T47D (cell line): Measurements from ENCODE around the gene TUSC2.
A peak's percentile ranks its signal among the peaks of the same experiment; 100 is the strongest.

ENCODE experiments used
- DNase-seq, 2 experiments: peaks; one replicate each; pipeline versions ENCODE4 v3.0.0 to v3.0.0-alpha.2; 2011 to 2012; ENCODE audit warnings: low read depth in 1 of 2, low spot score in 1 of 2
- JUND ChIP-seq: IDR thresholded peaks from 2 replicates; pipeline ENCODE4 v1.6.1; 2012; ENCODE audit warnings: low read depth
- in situ Hi-C: cut with HindIII; loops from 2 replicates; pipeline ENCODE4 v1.10.0; 2016; ENCODE audit warnings: low sequenced_read_pairs, low pct_unique_long_range_greater_than_20kb

Gene TUSC2

DNA sequence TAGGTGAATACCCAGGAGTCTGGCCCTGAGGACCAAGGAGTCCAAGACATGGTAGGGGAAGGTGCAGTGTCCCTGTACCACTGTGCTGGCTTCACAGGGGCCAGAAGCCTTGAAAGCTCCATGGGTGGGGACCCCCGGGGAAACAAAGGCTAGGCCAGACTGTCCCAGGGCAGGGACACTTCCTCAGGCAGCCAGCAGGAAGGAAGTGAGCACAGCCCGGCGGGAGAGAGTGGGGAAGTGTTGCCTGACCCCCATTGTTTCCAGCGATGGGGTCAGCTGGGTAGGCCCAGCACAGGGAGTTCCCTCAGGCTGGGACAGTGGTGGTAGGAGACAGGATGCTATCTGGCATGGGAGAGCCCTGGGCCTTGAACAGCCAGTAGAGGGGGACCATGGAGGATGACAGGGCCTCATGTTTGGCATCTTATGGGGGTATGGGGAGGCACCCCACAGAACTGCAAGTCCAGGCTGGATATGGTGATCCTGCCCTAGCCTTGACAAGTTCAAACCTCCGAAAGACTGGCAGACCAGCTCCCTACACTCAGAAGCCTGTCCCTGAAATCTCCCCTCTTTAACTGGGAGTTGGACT lies 4.3 kb downstream of the TUSC2 start:
- no peak for TF ChIP-seq JUND
- DNase-seq = no peak
- in situ Hi-C loops = no loop called here

DNA sequence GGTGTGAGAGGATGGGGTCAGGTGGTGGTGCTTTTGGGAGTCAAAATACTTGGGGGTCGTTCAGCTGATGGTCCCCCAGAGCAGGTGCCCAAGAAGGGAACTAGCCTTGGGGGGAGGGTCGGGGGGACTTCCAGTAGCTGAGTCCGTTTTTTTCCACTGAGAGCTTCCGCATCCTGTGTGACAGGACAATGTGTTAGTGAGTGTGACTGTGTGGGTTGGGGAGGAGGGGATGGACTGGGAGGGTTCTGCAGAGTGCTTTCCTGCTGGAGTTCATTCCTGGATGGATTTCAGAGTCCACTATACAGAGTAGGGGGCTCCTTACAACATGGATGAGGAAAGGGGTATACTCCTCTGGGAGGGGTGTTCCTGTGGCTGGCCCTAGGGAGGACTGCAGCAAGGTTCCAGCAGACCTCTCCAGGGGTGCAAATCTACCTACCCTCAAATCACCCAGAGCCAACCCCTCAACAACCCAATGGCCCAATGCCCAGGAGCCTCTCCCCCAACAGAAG lies 4.9 kb downstream of the TUSC2 start:
- no peak for TF ChIP-seq JUND
- in situ Hi-C loops = no loop called here
- no peak for DNase-seq

DNA sequence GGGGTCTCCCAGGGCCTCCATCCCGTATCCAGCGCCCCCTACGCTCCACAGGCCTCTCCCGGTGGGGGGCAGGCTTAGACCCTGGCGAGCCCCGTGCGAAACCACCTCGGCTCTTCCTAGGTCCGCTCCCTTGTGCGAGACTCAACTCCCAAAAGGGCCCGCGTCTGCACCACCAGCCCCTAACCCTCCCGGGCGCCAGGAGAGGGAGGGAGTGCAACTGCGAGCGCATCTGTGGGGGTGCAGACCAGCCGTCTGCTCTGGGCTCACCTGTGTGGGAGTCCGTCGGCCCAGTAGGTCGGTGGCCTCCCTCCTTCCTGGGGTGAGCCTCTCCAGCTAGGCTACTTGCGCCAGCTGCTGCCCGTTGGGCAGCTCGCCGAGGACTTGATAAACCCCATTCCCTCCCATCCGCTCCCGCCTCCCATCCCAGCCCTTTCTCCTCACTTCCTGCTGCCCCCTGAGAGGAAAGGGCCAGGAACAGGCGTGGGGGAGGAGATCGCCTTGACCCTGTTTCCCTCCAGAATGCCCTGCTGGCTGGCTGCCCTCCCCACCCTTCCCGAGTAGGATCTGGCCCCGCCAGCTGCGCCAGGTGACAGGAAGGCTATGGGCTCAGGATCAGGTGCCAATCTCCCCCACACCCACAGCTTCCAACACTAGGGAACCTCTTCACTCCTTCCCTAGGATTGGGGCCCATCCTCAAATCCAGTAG lies 5.5 kb downstream of the TUSC2 start, which contains the start of gene HYAL2:
Gene HYAL2 (minus strand): TSS at position 360 of the 706 bp plus-strand sequence. CDS start 2,256 bp downstream, outside the sequence.
- no peak for TF ChIP-seq JUND
- in situ Hi-C loops = no loop called here
- DNase-seq = no peak

DNA sequence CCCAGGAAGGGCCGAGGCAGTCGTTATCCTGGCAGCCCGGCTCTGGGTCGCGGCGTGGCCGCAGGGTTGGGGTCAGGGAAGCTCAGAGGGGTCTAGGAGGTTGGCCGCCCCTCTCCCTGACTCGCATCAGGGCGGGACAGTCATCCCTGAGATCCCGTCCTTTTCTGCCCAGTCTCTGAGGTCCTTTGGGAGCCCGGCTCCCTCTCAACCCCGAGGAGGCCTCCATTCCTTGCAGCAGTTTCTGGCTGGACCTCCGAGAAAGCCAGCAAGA lies 6.0 kb downstream of the TUSC2 start:
- TF ChIP-seq JUND = no peak
- in situ Hi-C loops = no loop called here
- DNase-seq = no peak

DNA sequence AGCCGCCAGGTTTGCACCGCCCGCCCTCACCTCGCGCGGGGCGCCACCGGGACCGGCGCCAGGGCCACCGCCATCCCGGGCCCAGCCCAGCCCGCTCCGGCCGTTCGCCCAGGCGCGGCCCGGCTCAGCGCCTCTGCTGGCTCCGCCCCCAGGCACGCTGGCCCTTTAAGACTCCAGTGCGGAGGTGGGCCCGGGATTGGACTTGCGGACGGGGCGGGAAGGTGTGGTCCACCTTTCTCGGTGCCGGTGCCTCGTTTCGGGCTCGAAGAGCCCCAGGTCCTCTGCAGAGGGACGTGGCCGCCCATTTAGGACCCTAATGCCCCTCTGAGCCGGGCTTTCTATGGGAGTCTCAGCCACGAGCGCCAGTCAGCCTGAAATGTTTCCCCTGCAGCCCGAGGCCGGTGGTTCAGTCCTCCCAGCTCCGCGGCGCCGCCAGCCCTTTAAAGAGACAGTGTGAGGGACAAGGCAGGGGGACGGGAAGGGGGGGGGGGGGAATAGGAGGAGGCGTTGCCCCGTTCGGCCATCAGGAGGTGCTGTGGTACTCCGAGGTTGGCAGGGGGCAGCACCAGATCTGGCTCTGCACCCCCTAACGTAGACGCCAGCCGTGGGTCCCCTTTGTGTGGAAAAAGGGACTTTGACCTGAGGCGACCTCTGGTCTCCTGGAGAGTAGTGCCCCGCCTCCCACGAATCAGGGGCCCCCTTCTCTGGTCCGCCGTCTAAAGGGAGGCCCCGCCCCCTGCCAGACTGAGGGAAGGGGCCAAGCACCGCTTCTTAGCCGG lies 6.5 kb downstream of the TUSC2 start:
- in situ Hi-C loops = no loop called here
- DNase-seq = peak; percentile 80 to 91

DNA sequence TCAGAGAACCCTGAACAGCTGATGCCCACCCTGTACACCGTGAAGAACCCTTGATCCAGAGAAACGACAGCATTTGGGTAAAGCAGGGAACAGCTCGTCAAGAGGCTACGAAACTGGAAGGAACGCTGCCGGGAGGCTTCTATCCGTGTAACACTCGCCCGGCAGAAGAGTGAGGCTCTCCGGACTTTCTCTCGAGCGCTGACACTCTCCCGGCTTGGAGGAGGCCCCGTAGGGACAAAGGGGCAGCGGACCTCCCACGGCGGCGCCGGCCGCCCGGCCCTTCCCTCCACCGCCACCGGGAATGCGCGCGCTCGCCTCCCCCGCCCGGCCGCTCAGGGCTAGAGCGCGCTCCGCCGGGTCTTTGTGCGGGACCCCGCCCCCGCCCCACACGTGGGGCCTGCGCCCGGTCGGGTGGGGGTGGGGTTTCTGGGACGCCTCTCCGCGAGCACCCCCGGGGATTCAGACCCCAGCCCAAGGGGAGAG lies 7.1 kb downstream of the TUSC2 start:
- TF ChIP-seq JUND = no peak
- in situ Hi-C loops = no loop called here
- DNase-seq = peak in 1 of 2 experiments; percentile 76

More for the DNA sequence above, 6.5 kb downstream of the TUSC2 start:
- no peak for TF ChIP-seq JUND

DNA sequence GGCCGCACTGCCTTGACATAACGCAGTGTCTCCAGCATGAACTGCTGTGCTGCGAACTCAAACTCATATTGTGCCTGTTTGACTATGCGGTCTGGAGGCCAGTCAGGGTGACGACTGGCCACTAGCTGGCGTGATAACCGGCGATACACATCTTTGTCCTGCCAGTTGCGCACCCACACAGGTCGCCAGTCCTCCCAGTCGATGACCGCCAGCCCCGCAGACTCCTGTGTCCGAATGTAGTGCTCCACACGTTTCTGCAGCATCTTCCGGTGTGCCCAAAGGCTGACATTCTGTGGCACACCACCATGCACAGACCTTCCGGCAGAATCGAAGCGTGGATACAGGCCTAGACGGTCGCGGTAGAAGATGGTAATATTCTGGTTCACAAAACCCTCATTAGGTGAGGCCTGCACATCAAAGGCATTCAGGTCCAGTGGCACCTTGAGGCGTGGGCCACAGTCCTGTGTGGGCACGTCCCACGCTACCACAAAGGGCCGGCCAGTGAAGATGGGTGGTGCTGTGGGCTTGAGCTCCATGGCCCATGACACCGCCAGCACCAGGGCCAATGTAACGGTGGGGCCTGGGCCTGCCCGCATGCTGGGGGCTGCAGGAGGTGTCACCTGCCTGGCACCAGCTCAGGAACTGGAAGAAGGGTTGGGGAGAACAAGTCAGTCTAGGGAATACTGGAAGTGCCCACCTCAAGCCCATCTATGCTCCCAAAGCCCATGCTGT lies 8.0 kb downstream of the TUSC2 start:
- TF ChIP-seq JUND = no peak
- DNase-seq = no peak
- in situ Hi-C loops = no loop called here

DNA sequence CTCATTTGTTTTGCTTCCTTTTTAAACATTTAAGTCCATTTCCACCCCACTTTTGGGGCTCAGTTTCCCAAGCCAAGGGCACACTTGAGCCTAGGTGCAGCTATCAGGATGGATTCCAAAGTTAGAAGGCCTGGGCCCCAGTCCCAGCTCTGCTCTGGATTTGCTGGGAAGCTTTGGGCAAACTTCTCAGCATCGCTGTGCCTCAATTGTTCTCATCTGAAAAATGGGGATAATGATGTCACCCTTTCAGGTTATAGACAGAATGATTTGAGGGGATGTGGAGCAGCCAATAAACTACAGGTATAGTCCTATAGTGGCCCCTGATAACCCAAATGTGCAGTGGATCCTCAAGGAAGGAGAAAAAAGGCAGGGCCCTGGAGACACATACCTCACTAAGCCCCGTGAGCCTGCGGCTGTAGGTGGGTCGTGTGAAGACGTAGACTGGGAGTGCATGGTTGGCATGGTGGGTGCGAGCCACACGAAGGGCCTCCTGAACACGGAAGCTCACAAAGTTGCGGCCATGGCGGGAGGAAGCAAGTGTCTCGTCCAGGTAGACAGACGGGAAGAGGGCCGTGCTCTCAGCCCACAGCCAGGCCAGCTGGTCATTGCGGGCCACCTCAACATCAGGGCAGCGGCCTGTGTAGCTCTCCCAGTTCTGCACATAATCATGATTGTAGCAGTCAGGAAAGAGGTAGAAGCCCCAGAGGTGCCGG lies 8.7 kb downstream of the TUSC2 start:
- in situ Hi-C loops = no loop called here
- DNase-seq = no peak
- no peak for TF ChIP-seq JUND

DNA sequence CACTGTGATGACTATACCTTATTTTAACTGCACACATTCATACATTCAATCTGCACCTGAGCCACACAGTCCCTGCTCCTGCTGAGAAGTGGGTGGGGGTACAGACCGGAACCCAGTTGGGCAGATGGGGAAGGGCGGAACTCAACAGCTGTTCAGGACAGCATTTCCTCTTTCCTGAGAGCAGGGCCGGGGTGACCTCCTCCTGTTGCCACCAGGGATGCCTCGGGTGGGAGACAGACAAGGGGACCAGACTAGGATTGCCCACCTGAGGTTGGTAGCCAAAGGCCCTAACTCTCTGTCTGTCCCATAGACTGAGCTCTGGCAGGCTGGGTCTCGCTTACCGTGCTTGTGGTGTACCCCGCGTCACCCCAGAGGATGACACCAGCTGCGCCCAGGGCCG lies 9.4 kb downstream of the TUSC2 start:
- in situ Hi-C loops = no loop called here

DNA sequence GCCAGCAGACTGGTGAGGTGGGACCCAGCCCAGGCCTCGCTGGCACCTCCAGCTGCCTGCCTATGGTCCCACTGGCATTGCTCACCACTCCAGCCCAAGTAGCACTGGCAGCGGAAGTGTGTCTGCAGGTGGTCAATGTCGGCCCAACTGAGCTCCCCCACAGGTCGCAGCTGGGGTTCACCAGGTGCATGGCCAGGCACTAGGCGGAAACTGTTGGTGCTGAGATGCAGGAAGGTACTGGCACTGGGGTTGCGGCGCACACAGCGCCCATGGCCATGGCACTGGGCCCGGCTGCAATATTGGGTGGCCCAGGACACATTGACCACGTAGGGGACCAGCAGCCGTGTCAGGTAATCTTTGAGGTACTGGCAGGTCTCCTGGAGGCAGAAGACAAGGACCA lies 9.9 kb downstream of the TUSC2 start:
- no peak for TF ChIP-seq JUND
- in situ Hi-C loops = no loop called here
- no peak for DNase-seq

More for the DNA sequence above, 9.4 kb downstream of the TUSC2 start:
- TF ChIP-seq JUND = no peak
- DNase-seq = no peak

DNA sequence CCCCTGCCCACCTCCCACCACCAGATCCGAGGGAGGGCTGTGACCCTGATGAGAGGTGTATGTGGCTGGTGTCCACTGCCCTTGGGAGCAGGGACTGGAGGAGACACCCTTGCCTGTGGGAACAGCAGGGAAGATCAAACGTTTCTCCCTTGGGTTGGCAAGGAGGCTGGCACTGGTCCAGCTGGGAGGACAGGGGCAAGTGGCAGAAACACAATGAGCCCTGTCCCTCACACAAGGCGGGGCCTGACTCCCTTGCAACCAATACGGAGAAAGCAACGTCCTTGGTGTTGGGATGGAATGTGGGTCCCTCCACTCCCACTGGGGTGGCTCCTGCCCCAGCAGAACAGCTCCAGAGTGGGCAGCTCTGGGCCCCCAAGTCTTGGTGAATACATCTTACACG lies 10.7 kb downstream of the TUSC2 start:
- DNase-seq = peak in 1 of 2 experiments; percentile 68
- no peak for TF ChIP-seq JUND
- in situ Hi-C loops = no loop called here
